Spleen (tissue), 11 donors: ENCODE results near the gene CLCN6. TPM values are rescaled to one million over a fixed set of nuclear protein-coding genes. Genes with fewer than 3 reads are reported as not detected.
A peak's percentile ranks its signal among the peaks of the same experiment; 100 is the strongest.

ENCODE experiments used
- DNase-seq: peaks from one replicate; pipeline ENCODE4 v3.0.0-alpha.2; 2020
- H3K27ac ChIP-seq, 8 donors: fragments of 200-600 bp; sonication (generic) in 7 of 8; 1 replicate in 4 of 8; 2 replicates in 4 of 8; pipeline versions ENCODE4 v1.5.0 to v1.8.0; 2016 to 2021; ENCODE audit warnings: inconsistent platforms in 4 of 8, mild to moderate bottlenecking in 4 of 8, moderate library complexity in 1 of 8
- H3K27me3 ChIP-seq, 7 donors: fragments of 200-600 bp; sonication (generic) in 6 of 7; replicated peaks in 1 of 7; 1 replicate in 4 of 7; 2 replicates in 3 of 7; pipeline versions ENCODE4 v1.5.0 to v1.8.0; 2016 to 2021; ENCODE audit warnings: inconsistent platforms in 3 of 7, mild to moderate bottlenecking in 1 of 7
- H3K36me3 ChIP-seq, 6 donors: fragments of 200-600 bp; sonication (generic) in 5 of 6; 1 replicate in 4 of 6; 2 replicates in 2 of 6; pipeline versions ENCODE4 v1.5.0 to v1.8.0; 2016 to 2021; ENCODE audit warnings: inconsistent platforms in 2 of 6
- H3K4me1 ChIP-seq, 6 donors: fragments of 200-600 bp; sonication (generic) in 5 of 6; 1 replicate in 3 of 6; 2 replicates in 3 of 6; pipeline versions ENCODE4 v1.5.0 to v1.8.0; 2016 to 2021; ENCODE audit warnings: inconsistent platforms in 3 of 6
- H3K4me3 ChIP-seq, 8 donors: fragments of 200-600 bp; sonication (generic) in 7 of 8; 1 replicate in 4 of 8; 2 replicates in 4 of 8; pipeline versions ENCODE4 v1.5.0 to v1.8.0; 2016 to 2021; ENCODE audit warnings: inconsistent platforms in 4 of 8, mild to moderate bottlenecking in 4 of 8, moderate library complexity in 2 of 8
- H3K9me3 ChIP-seq, 8 donors: fragments of 200-600 bp; sonication (generic) in 7 of 8; 1 replicate in 4 of 8; 2 replicates in 4 of 8; pipeline versions ENCODE4 v1.5.0 to v1.8.0; 2016 to 2021; ENCODE audit warnings: inconsistent platforms in 4 of 8
- CTCF ChIP-seq, 11 experiments: fragments of 200-600 bp in 7 of 11; fragments of 450-650 bp in 4 of 11; sonication (generic) in 4 of 11; IDR thresholded peaks in 8 of 11; conservative IDR thresholded peaks in 3 of 11; 1 replicate in 7 of 11; 2 replicates in 4 of 11; pipeline versions ENCODE4 v1.4.0 to v1.8.0; 2016 to 2021; ENCODE audit warnings: antibody characterized with exemption in 11 of 11, inconsistent platforms in 4 of 11, mild to moderate bottlenecking in 1 of 11
- POLR2A ChIP-seq, 3 donors: fragments of 450-650 bp; IDR thresholded peaks; one replicate each; pipeline ENCODE4 v1.5.1; 2017; ENCODE audit warnings: antibody characterized with exemption in 3 of 3, mild to moderate bottlenecking in 1 of 3
- POLR2AphosphoS5 ChIP-seq, 3 donors: sonication (generic); formaldehyde crosslinking; IDR thresholded peaks; one replicate each; pipeline ENCODE4 v1.5.1; 2017; ENCODE audit warnings: antibody characterized with exemption in 3 of 3
- WGBS, 5 donors: extraction: QIAGEN DNeasy Blood & Tissue Kit in 3 of 5; methylation state at CpG; one replicate each; pipeline versions ENCODE4 v1.1.5 to v1.1.7; 2013 to 2018; 5-methylcytosine and 5-hydroxymethylcytosine counted together
- intact Hi-C: fragments of 100-400 bp; cut with DNase I; formaldehyde crosslinking; loops from one replicate; pipeline ENCODE4 v1.15.0; 2023; ENCODE audit warnings: low total_unique reads
- polyA plus RNA-seq, 3 donors: library from polyadenylated mRNA; stranded (reverse); fragments of 200-250 nt; gene quantifications; one replicate each; pipeline ENCODE4 v1.2.1, GENCODE V29; 2013
- total RNA-seq, 7 donors: library from RNA; depleted of rRNA in 3 of 7; stranded (reverse); fragments of >200 nt in 3 of 7; fragmentation: NEBNext Ultra II Directional in 4 of 7; extraction: Animal tissue kit (Norgen Biotek cat#: 25700) in 4 of 7; gene quantifications; one replicate each; pipeline versions ENCODE4 v1.1.0 to v1.2.1, GENCODE V29; 2016 to 2021
- donor health status: healthy with polysubstance abuse.
- donor health status: DM: no; HTN: no; CAD: no; lungs with moderate emphysema.
- donor health status: DM: no; HTN: no; CAD: no.
- donor health status: Bipolar disorder and iron deficiency.
- donor health status: healthy.
- donor health status: DM: no; HTN: no; CAD: no.
- donor health status: DM: yes; HTN: yes; CAD: no.

CLCN6 gene
- total and polyA plus RNA-seq, 10 donors, result 6.3 to 34.4 (median 23.2) TPM

GRCh38 chr1:11841245-11842153 is 35.5 kb downstream of the CLCN6 start:
- Histone ChIP-seq H3K9me3 (no peaks in the 10 kb centered on the region), H3K4me3 (no peak overlapping the region), H3K4me1 (peaks cover 17 to 44% (median 27%) of the 10 kb centered on the region in 6 donors), H3K27me3 (no peaks in the 10 kb centered on the region), H3K27ac (peak overlapping the region in 6 of 8 donors; percentile 17 to 59 (median 51)), H3K36me3 (peaks cover 10 to 98% (median 60%) of the 10 kb centered on the region in 6 donors)
- intact Hi-C loops, result no loop called here
- DNase-seq, result no peak
- TF ChIP-seq POLR2A (IDR thresholded peaks at IDR 0.05) (no peak), POLR2AphosphoS5 (IDR thresholded peaks at IDR 0.05) (peak in 1 of 3 donors; percentile 29)
- WGBS, 5 donors, result 63 to 78% (median 67%) methylated on average over 17 of the region's 17 CpGs

GRCh38 chr1:11842154-11843041 is 36.4 kb downstream of the CLCN6 start:
- Histone ChIP-seq H3K4me1 (peaks cover 17 to 44% (median 27%) of the 10 kb centered on the region in 6 donors), H3K4me3 (no peak overlapping the region), H3K27ac (peak overlapping the region in 6 of 8 donors; percentile 25 to 59 (median 51)), H3K36me3 (peaks cover 10 to 98% (median 51%) of the 10 kb centered on the region in 6 donors), H3K9me3 (no peaks in the 10 kb centered on the region), H3K27me3 (no peaks in the 10 kb centered on the region)
- DNase-seq, result peak; percentile 85
- TF ChIP-seq CTCF (IDR thresholded peaks at IDR 0.05 in 8 of 11, conservative IDR thresholded peaks at IDR 0.05 in 3 of 11) (no peak), POLR2AphosphoS5 (IDR thresholded peaks at IDR 0.05) (peak in 2 of 3 donors; percentile 14 to 18)
- intact Hi-C loops, result no loop called here
- WGBS, 5 donors, result 26 to 40% (median 37%) methylated on average over 18 to 19 of the region's 19 CpGs

- no peaks in the 10 kb centered on the region for H3K27me3 ChIP-seq
- no peaks in the 10 kb centered on the region for H3K9me3 ChIP-seq
- 72 to 81% (median 73%) methylated on average over 5 of the region's 5 CpGs for WGBS, 5 donors
- no peak overlapping the region for H3K4me3 ChIP-seq
- H3K27ac ChIP-seq, result no peak overlapping the region
- TF ChIP-seq POLR2A (IDR thresholded peaks at IDR 0.05) (no peak), CTCF (IDR thresholded peaks at IDR 0.05 in 8 of 11, conservative IDR thresholded peaks at IDR 0.05 in 3 of 11) (no peak), POLR2AphosphoS5 (IDR thresholded peaks at IDR 0.05) (no peak)
- H3K36me3 ChIP-seq, result peaks cover 5 to 68% (median 18%) of the 10 kb centered on the region in 6 donors
- H3K4me1 ChIP-seq, result peaks cover 17 to 35% (median 24%) of the 10 kb centered on the region in 6 donors
- intact Hi-C loops, result no loop called here
- DNase-seq, result no peak
These were observed 39.8 kb downstream of the CLCN6 start for GRCh38 chr1:11845641-11846335.
